HG03432 (cell line): ENCODE results near the gene ST6GALNAC4.
A peak's percentile ranks its signal among the peaks of the same experiment; 100 is the strongest.
"Not testable (repeated sequence)": the region's sequence is repeated elsewhere in the genome, so short reads cannot be mapped to it uniquely, and the experiment has no call there.

Experiments used
- ATAC-seq: cut with Tn5 transposase; IDR thresholded peaks from one replicate; pipeline ENCODE4 v1.9.1; 2021; ENCODE audit warnings: mild to moderate bottlenecking, moderate library complexity; ENCODE audit not compliant: unreplicated experiment

Gene ST6GALNAC4

DNA sequence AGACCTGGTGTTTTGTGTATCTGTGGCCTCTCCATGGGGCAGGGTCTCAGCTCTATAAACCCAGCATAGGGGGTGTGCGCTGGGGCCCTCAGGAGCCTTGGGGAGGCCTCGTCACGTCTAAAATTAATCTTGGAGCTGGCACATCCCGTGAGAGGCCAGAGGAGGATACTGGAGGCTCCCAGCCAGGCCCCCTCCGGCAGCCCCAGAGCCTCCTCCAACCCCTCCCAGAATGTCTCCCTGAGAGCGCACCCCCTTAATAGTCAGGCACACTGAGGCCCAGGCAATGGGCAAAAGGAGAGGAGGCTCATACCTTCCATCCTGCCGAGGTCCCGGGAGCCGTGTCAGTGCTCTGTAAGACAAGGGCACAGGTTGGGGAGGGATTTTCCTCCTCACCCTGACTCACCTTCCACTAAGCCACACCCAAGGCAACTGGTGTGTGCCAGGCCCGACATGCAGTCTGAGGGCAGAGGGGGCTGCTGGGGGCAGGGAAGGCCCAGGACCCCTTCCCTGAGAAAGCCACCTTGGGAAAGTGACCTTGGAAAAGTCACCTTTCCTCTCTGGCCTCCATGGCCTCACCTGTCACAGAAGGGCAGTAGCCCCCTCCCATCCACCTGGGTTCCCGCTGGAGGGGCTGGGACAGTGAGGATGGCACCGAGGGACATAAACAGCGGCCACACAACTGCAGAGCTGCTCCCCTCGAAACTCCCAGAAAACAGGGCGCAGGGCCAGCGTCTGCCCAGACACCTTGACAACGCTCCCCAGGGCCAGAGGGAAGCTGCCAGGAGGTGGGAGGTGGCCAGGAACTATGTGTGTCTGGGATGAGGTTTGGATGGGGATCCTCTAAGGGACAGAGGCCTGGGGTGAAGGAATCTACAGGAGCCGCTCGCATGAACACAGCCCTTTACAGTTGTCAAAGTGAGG lies 42.3 kb downstream of the ST6GALNAC4 start:
- ATAC-seq = no peak

- ATAC-seq = no peak
Measured at GRCh38 chr9:127873886-127874285, 43.0 kb downstream of the ST6GALNAC4 start.

- ATAC-seq = no peak
Measured at GRCh38 chr9:127873223-127873691, 43.6 kb downstream of the ST6GALNAC4 start.

DNA sequence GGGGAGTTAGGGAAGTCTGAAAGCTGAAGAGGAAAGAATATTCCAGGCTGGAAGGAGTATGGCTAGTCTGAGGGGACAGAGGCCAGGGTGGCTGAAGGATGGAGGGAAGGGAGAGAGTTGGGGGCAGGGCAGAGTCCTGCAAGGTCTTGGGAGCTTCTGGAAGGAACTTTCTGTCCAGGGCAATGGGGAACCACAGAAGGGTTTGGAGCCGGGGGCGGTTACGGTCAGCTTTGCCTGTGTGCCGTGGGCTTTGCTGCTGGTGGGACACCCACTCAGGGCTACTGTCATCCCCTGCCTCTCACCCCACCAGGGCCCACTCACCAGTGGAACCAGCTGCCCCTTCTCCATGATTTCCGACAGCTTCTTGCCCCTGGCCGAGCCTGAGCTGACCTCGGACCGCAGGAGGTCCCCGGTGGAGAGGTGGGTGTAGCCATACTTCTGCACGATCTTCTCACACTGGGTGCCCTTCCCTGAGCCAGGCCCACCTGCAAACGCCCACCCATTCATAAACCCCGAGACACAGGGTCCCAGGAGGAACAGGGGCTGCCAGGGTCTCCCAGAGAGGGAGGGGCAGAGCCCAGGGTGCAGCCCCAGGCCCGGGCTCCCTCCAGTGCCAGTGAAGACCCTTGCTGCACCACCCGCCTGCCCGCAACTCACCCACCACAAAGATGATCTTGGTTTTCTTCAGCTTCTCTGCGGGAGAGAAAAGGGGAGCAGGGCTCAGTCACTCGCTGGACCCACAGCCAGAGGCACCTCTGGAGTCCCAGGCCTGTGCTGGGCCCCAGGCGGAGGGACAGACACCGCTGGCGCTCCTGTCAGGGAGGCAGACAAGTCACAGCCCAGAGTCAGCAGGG lies 44.2 kb downstream of the ST6GALNAC4 start:
- no peak for ATAC-seq

- no peak for ATAC-seq
Measured at GRCh38 chr9:127871531-127871930, 45.3 kb downstream of the ST6GALNAC4 start.

GRCh38 chr9:127870887-127871286 lies 46.0 kb downstream of the ST6GALNAC4 start:
- no peak for ATAC-seq

DNA sequence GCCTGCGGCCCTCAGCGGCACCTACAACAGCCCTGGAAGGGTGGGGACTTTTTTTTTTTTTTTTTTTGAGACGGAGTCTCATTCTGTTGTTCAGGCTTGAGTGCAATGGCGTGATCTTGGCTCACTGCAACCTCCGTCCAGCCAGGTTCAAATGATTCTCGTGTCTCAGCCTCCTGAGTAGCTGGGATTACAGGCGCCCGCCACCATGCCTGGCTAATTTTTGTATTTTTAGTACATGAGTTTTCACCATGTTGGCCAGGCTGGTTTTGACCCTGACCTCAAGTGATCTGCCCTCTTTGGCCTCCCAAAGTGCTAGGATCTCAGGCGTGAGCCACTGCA lies 46.7 kb downstream of the ST6GALNAC4 start:
- not testable (repeated sequence) for ATAC-seq

DNA sequence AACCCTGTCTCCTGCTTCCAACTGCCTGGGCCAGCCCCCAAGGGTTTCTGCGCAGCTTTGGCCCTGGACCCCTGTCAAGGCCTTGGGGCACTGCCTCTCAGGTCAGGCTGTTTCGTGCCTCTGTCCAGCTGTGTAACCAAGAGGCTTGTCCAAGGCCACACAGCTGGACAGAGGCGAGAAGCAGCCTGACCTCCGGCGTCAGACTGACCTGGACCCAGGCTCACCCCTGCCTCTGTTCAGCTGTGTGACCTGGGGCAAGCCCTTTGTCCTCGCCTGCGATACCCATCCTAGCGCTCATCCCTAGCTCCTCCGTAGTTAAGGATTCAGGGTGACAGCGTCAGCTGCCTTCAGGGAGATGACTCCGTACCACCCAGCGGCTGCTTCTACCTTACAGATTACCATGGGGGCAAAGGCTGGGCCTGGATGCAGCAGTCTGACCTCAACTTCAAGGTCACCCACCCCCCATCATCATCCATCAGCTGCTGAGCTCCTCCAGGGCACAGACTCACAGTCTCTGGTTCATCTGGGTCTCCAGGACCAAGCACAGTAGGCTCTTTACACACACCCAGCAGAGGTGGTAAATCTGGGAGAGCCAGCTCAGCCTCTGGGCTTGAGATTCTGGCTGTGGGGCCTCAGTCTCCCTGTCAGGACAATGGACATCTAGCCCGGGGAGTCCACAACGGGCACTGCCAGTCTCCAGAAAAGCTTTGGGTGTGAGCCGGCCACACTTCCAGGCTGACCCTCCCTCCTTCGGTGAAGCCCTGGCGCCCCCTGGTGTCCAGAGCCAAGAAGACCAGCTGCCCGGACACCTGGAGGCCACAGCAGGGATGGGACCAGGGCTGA lies 47.3 kb downstream of the ST6GALNAC4 start:
- ATAC-seq = peak; percentile 61

DNA sequence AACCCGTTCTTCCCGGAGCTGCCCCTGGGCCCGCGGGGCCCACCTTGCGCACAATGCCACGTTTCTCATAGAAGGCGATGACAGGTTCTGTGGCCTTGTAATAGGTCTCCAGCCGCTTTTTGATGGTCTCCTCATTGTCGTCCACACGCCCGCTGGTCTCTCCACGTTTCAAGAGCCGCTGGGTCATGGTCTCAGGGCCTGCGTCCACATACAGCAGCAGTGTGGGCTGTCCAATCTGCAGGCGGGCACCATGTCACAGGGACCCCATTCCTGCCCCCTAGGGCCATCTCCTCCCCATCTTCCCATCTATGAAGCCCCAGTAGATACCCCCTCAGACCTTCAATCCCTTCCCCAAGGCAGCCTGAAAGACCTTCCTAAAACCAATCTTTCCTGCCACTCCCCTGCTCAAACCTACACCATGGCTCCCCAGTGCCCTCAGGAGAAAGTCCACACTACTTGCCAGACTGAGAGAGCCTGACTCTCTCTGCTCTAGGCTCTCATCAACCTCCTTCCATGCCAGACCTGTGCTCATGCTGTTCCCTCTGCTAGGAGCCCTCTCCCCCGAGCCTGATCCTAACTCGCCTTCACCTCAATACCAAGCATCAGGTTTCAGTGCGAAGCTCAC lies 48.5 kb downstream of the ST6GALNAC4 start:
- no peak for ATAC-seq

- ATAC-seq = no peak
Measured at GRCh38 chr9:127867356-127868277, 49.2 kb downstream of the ST6GALNAC4 start.

- ATAC-seq = no peak
Measured at GRCh38 chr9:127866535-127866934, 50.3 kb downstream of the ST6GALNAC4 start.

- no peak for ATAC-seq
Measured at GRCh38 chr9:127865645-127866464, 51.0 kb downstream of the ST6GALNAC4 start.

DNA sequence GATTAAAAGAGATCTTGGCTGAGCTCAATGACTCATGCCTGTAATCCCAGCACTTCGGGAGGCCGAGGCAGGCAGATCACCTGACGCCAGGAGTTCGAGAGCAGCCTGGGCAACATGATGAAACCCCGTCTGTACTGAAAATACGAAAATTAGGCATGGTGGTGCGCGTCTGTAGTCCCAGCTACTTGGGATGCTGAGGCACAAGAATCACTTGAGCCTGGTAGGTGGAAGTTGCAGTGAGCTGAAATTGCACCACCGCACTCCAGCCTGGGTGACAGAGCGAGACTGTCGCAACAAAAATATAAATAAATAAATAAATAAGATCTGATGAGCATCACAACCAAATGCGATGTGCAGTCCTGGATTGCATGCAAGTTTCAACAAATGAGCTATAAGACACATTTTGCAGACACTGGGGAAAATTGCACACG lies 53.6 kb downstream of the ST6GALNAC4 start:
- no peak for ATAC-seq

DNA sequence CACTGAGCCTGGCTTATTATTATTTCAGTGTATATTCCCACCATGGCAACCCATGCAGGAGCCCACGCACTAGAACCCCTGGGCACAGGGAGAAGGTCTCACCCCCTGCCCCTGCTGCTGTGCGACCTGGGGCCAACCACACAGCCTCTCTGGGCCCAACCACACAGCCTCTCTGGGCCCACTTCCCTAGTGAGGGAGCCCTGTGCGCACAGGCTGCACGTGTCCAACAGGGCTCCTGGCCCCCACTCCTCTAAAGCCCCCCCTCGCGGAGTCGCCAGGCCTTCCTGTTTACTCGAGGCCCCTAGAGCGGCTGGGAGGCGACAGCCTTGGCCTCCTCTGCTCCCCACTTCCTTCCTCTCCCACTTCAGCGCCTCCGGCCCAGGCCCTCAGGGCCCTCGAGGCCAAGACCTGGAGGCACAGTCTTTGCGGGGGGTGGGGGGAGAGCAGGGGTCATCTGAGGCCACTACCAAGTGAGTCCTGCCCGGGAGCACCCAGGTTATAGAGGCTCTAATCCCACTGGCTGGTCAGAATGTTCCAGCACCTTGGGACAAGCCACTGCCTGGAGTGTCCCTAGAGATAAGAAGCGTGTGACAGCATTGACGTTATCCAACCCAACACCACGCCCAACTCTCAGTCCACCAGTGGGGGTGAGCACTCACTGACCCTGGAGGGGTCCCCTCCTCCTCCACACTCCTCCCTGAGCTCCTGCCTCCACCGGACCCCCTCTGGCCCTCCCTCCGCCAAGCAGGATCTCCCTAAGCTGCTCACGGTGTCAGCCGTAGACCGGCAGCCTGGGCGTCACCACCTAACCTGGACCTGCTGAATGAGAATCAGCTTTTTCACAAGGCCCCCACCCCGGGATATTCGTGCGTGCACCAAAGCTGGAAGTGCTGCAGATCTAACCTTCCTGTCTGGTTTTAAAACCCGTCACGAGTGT lies 54.5 kb downstream of the ST6GALNAC4 start:
- no peak for ATAC-seq

DNA sequence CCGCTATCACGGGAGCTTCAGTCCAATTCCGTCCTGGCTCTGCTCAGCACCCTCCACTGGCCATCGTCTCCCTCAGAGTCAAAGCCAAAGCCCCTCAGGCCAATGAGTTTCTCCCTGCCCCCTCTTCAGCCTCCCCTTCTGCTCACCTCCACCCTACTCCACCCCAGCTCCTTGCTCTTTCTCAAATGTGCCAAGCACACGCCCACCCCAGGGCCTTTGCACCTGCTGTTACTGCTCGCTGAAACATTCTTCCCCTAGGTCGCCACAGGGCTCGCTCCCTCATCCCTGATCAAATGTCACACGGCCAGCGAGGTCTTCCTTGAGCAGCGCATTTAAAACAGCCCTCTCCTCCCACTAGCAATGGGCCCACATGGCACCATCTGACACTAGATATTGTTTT lies 56.1 kb downstream of the ST6GALNAC4 start:
- no peak for ATAC-seq

- no peak for ATAC-seq
Measured at GRCh38 chr9:127860260-127860659, 56.6 kb downstream of the ST6GALNAC4 start.

DNA sequence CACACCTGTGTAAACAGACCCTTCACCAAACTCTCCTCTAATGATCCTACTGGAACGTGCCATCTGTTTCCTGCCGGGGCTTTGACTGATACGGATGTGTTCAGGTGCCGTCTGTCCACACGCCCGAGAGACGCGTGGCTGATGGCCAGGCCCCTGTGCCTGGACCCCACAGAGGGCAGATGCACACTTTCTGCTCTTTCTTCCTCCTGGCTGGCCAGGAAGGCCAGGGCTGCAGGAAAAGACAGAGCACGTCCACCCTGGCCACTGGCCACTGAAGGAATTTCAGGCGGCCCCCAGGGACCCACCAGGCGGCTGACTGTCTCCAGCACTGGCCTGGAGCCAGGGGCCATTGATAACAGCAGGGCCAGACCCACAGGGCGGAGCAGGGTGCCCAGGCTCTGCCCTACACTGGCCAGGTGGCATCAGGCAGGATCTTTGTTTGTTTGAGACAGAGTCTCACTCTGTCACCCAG lies 58.8 kb downstream of the ST6GALNAC4 start:
- ATAC-seq = no peak
